H9 (cell line): ENCODE results near the gene LYRM2. TPM values are rescaled to one million over a fixed set of nuclear protein-coding genes. Genes with fewer than 3 reads are reported as not detected.

Experiments
- DNase-seq: peaks from one replicate; pipeline ENCODE4 v3.0.0-alpha.2; 2017
- H2AFZ ChIP-seq: one replicate; pipeline ENCODE4 v1.6.1; 2013; ENCODE audit warnings: mild to moderate bottlenecking, low read length, control low read depth, moderate library complexity
- H2AK5ac ChIP-seq: 2 replicates; pipeline ENCODE4 v1.6.1; 2013; ENCODE audit warnings: low read length, control low read depth, mixed read lengths; ENCODE audit not compliant: insufficient read length
- H2BK120ac ChIP-seq: one replicate; pipeline ENCODE4 v1.6.1; 2013; ENCODE audit warnings: low read depth, mild to moderate bottlenecking, low read length, control low read depth, inconsistent platforms; ENCODE audit not compliant: poor library complexity, severe bottlenecking
- H2BK12ac ChIP-seq: 2 replicates; pipeline ENCODE4 v1.6.1; 2013; ENCODE audit warnings: low read length, control low read depth, mixed read lengths, low read depth; ENCODE audit not compliant: insufficient read length
- H2BK15ac ChIP-seq: 2 replicates; pipeline ENCODE4 v1.6.1; 2013; ENCODE audit warnings: low read depth, low read length, control low read depth
- H2BK20ac ChIP-seq: one replicate; pipeline ENCODE4 v1.6.1; 2013; ENCODE audit warnings: low read depth, mild to moderate bottlenecking, low read length, control low read depth, inconsistent platforms; ENCODE audit not compliant: poor library complexity, severe bottlenecking
- H2BK5ac ChIP-seq: 2 replicates; pipeline ENCODE4 v1.6.1; 2013; ENCODE audit warnings: low read length, control low read depth, mixed read lengths; ENCODE audit not compliant: insufficient read length
- H3K14ac ChIP-seq: 2 replicates; pipeline ENCODE4 v1.6.1; 2013; ENCODE audit warnings: low read length, control low read depth; ENCODE audit not compliant: insufficient read depth
- H3K18ac ChIP-seq: 2 replicates; pipeline ENCODE4 v1.6.1; 2013; ENCODE audit warnings: low read depth, mild to moderate bottlenecking, mixed read lengths, low read length, control low read depth; ENCODE audit not compliant: insufficient read length
- H3K23ac ChIP-seq: 2 replicates; pipeline ENCODE4 v1.6.1; 2013; ENCODE audit warnings: low read length, control low read depth, mixed read lengths, low read depth; ENCODE audit not compliant: insufficient read length
- H3K23me2 ChIP-seq: 2 replicates; pipeline ENCODE4 v1.6.1; 2013; ENCODE audit warnings: low read depth, mild to moderate bottlenecking, mixed read lengths, low read length, control low read depth; ENCODE audit not compliant: insufficient read length, poor library complexity, severe bottlenecking
- H3K27ac ChIP-seq: 2 replicates; pipeline ENCODE4 v1.5.1; 2013; ENCODE audit warnings: low read length, control low read depth, mixed read lengths, low read depth; ENCODE audit not compliant: insufficient read length
- H3K27me3 ChIP-seq: 2 replicates; pipeline ENCODE4 v1.6.1; 2013; ENCODE audit warnings: low read length, control low read depth, inconsistent platforms; ENCODE audit not compliant: insufficient read depth
- H3K4ac ChIP-seq: 2 replicates; pipeline ENCODE4 v1.6.1; 2013; ENCODE audit warnings: low read depth, mild to moderate bottlenecking, control low read depth, inconsistent platforms, low read length, moderate library complexity
- H3K4me1 ChIP-seq: 2 replicates; pipeline ENCODE4 v1.6.1; 2013; ENCODE audit warnings: low read length, control low read depth, inconsistent platforms; ENCODE audit not compliant: insufficient read depth
- H3K4me2 ChIP-seq: 2 replicates; pipeline ENCODE4 v1.6.1; 2013; ENCODE audit warnings: low read length, control low read depth, mixed read lengths; ENCODE audit not compliant: insufficient read length, insufficient read depth
- H3K56ac ChIP-seq: 2 replicates; pipeline ENCODE4 v1.6.1; 2013; ENCODE audit warnings: low read depth, mild to moderate bottlenecking, mixed read lengths, low read length, control low read depth; ENCODE audit not compliant: insufficient read length
- H3K79me1 ChIP-seq: 2 replicates; pipeline ENCODE4 v1.6.1; 2013; ENCODE audit warnings: low read depth, mild to moderate bottlenecking, moderate library complexity, low read length, control low read depth, inconsistent platforms; ENCODE audit not compliant: insufficient read depth, poor library complexity, severe bottlenecking
- H3K79me2 ChIP-seq: 2 replicates; pipeline ENCODE4 v1.6.1; 2013; ENCODE audit warnings: low read length, control low read depth, inconsistent platforms; ENCODE audit not compliant: insufficient read depth
- H3K9ac ChIP-seq: 2 replicates; pipeline ENCODE4 v1.6.1; 2013; ENCODE audit warnings: low read length, control low read depth, mixed read lengths; ENCODE audit not compliant: insufficient read length; ENCODE audit errors: extremely low read depth
- H3K9me3 ChIP-seq: one replicate; pipeline ENCODE4 v1.6.1; 2013; ENCODE audit warnings: low read depth, low read length, inconsistent platforms; ENCODE audit not compliant: control insufficient read depth
- H3T11ph ChIP-seq: one replicate; pipeline ENCODE4 v1.6.1; 2013; ENCODE audit warnings: mild to moderate bottlenecking, low read length, control low read depth, inconsistent platforms
- H4K20me1 ChIP-seq: one replicate; pipeline ENCODE4 v1.6.1; 2013; ENCODE audit not compliant: control insufficient read depth, insufficient read length, insufficient read depth
- H4K5ac ChIP-seq: 2 replicates; pipeline ENCODE4 v1.6.1; 2013; ENCODE audit warnings: low read depth, mild to moderate bottlenecking, mixed read lengths, low read length, control low read depth; ENCODE audit not compliant: insufficient read length
- H4K8ac ChIP-seq: replicated peaks from 2 replicates; pipeline ENCODE4 v1.6.1; 2013; ENCODE audit warnings: low read length, control low read depth, mixed read lengths, low read depth; ENCODE audit not compliant: insufficient read length
- H4K91ac ChIP-seq: 2 replicates; pipeline ENCODE4 v1.6.1; 2013; ENCODE audit warnings: low read depth, mild to moderate bottlenecking, moderate library complexity, mixed read lengths, low read length, control low read depth; ENCODE audit not compliant: insufficient read length
- H3K27ac Mint-ChIP-seq, 3 experiments: 2 replicates in 2 of 3; 3 replicates in 1 of 3; pipeline ENCODE4 v1.8.0; 2020 to 2021; ENCODE audit warnings: mixed read lengths in 3 of 3, mild to moderate bottlenecking in 1 of 3, moderate library complexity in 1 of 3
- H3K27me3 Mint-ChIP-seq: 2 replicates; pipeline ENCODE4 v1.8.0; 2021; ENCODE audit warnings: low read depth, mild to moderate bottlenecking, moderate library complexity, mixed read lengths
- H3K36me3 Mint-ChIP-seq, 3 experiments: 2 replicates in 2 of 3; 3 replicates in 1 of 3; pipeline ENCODE4 v1.8.0; 2020 to 2021; ENCODE audit warnings: low read depth in 3 of 3, mixed read lengths in 3 of 3; ENCODE audit not compliant: insufficient read depth in 1 of 3
- H3K4me1 Mint-ChIP-seq, 2 experiments: 2 replicates each; pipeline ENCODE4 v1.8.0; 2020; ENCODE audit warnings: mixed read lengths in 2 of 2
- H3K4me3 Mint-ChIP-seq, 2 experiments: 2 replicates in 1 of 2; 3 replicates in 1 of 2; pipeline ENCODE4 v1.8.0; 2020 to 2021; ENCODE audit warnings: mild to moderate bottlenecking in 2 of 2, mixed read lengths in 2 of 2, moderate library complexity in 1 of 2
- H3K9me3 Mint-ChIP-seq, 2 experiments: 2 replicates in 1 of 2; 3 replicates in 1 of 2; pipeline ENCODE4 v1.8.0; 2020; ENCODE audit warnings: mild to moderate bottlenecking in 2 of 2, mixed read lengths in 2 of 2, moderate library complexity in 1 of 2
- WGBS: extraction: QIAGEN DNeasy Blood & Tissue Kit; methylation state at CpG from one replicate; pipeline ENCODE4 v1.1.7; 2013; ENCODE audit warnings: missing lambda C conversion rate, low lambda C conversion rate, mixed read lengths; ENCODE audit not compliant: insufficient read length; ENCODE audit errors: extremely low coverage; 5-methylcytosine and 5-hydroxymethylcytosine counted together
- total RNA-seq: library from RNA; stranded (reverse); gene quantifications from 2 replicates; pipeline ENCODE4 v1.2.1, GENCODE V29; 2021
- TF ChIP-seq, protein P1 (sequence below): fragments of 200-600 bp; sonication (generic); conservative IDR thresholded peaks from 3 replicates; pipeline ENCODE4 v1.8.0; 2021; ENCODE audit warnings: antibody characterized with exemption, mild to moderate bottlenecking

The LYRM2 gene
- total RNA-seq, 1 experiment from 2014 or later = 29.8 TPM

- Histone ChIP-seq H4K8ac (no peak overlapping the region), H3K79me1 (no peaks in the 10 kb centered on the region), H3K9ac (no peak overlapping the region), H2BK120ac (no peak overlapping the region), H3K9me3 (no peaks in the 10 kb centered on the region), H2AFZ (no peak overlapping the region), H3K23me2 (no peaks in the 10 kb centered on the region), H3T11ph (no peak overlapping the region), H2BK20ac (no peak overlapping the region), H2BK15ac (no peak overlapping the region), H3K56ac (no peak overlapping the region), H3K79me2 (no peaks in the 10 kb centered on the region), H2BK5ac (no peak overlapping the region), H3K27me3 (no peaks in the 10 kb centered on the region), H3K27ac (peak overlapping the region; percentile 25), H4K5ac (no peak overlapping the region), H4K91ac (no peak overlapping the region), H2BK12ac (no peak overlapping the region), H3K14ac (no peak overlapping the region), H2AK5ac (no peak overlapping the region), H3K4me1 (peaks cover 13% of the 10 kb centered on the region), H3K4ac (no peak overlapping the region), H3K4me2 (peak overlapping the region; percentile 4), H4K20me1 (no peaks in the 10 kb centered on the region), H3K18ac (no peak overlapping the region), H3K23ac (no peak overlapping the region)
- WGBS = no CpG with 5 or more reads among the region's 3 CpGs
- Mint-ChIP-seq H3K9me3 (no peaks in the 10 kb centered on the region), H3K36me3 (peaks cover 75 to 93% (median 78%) of the 10 kb centered on the region in 3 experiments), H3K4me1 (peaks cover 35 to 36% of the 10 kb centered on the region in 2 experiments), H3K27me3 (no peaks in the 10 kb centered on the region), H3K27ac (peak overlapping the region; percentile 88 to 94 (median 93)), H3K4me3 (peak overlapping the region; percentile 16 to 24; a peak in 1 of 5 replicates)
- DNase-seq = no peak
- TF ChIP-seq, protein P1, sequence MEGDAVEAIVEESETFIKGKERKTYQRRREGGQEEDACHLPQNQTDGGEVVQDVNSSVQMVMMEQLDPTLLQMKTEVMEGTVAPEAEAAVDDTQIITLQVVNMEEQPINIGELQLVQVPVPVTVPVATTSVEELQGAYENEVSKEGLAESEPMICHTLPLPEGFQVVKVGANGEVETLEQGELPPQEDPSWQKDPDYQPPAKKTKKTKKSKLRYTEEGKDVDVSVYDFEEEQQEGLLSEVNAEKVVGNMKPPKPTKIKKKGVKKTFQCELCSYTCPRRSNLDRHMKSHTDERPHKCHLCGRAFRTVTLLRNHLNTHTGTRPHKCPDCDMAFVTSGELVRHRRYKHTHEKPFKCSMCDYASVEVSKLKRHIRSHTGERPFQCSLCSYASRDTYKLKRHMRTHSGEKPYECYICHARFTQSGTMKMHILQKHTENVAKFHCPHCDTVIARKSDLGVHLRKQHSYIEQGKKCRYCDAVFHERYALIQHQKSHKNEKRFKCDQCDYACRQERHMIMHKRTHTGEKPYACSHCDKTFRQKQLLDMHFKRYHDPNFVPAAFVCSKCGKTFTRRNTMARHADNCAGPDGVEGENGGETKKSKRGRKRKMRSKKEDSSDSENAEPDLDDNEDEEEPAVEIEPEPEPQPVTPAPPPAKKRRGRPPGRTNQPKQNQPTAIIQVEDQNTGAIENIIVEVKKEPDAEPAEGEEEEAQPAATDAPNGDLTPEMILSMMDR = no peak
These were observed 40.0 kb upstream of the LYRM2 start for GRCh38 chr6:89678531-89678930.
